Astrocyte of the spinal cord (primary cell): Measurements from ENCODE around the gene AP3B1.
A peak's percentile ranks its signal among the peaks of the same experiment; 100 is the strongest.
"Not testable (repeated sequence)": the region's sequence is repeated elsewhere in the genome, so short reads cannot be mapped to it uniquely, and the experiment has no call there.

ENCODE experiments used
- DNase-seq: peaks from one replicate; pipeline ENCODE4 v3.0.0; 2011; ENCODE audit warnings: low read depth, low spot score
- H3K4me3 ChIP-seq: 2 replicates; pipeline ENCODE4 v1.5.1; 2011; ENCODE audit warnings: low read depth, mild to moderate bottlenecking, low read length, moderate library complexity
- CTCF ChIP-seq: IDR thresholded peaks from 2 replicates; pipeline ENCODE4 v1.5.1; 2012; ENCODE audit warnings: low read depth, mild to moderate bottlenecking, low read length, inconsistent platforms
- in situ Hi-C: cut with HindIII; loops from 2 replicates; pipeline ENCODE4 v1.10.0; 2017; ENCODE audit warnings: low sequenced_read_pairs

The AP3B1 gene

GRCh38 chr5:78178356-78178755, 116.1 kb downstream of the AP3B1 start:
- in situ Hi-C loops = no loop called here
- H3K4me3 ChIP-seq = no peak overlapping the region
- DNase-seq = no peak
- no peak for TF ChIP-seq CTCF

GRCh38 chr5:78170335-78170734, 124.2 kb downstream of the AP3B1 start:
- DNase-seq, H3K4me3 ChIP-seq, in situ Hi-C loops: not testable (repeated sequence)

GRCh38 chr5:78162253-78162862, 132.1 kb downstream of the AP3B1 start:
- in situ Hi-C loops = no loop called here
- no peak overlapping the region for H3K4me3 ChIP-seq
- TF ChIP-seq CTCF = peak; percentile 52
- DNase-seq = peak; percentile 31

- no peak for DNase-seq
- TF ChIP-seq CTCF = no peak
These were observed 137.5 kb downstream of the AP3B1 start for GRCh38 chr5:78157001-78157400.

GRCh38 chr5:78151594-78152271, 142.8 kb downstream of the AP3B1 start:
- no peak for DNase-seq
- in situ Hi-C loops = no loop called here
- TF ChIP-seq CTCF = no peak
- no peak overlapping the region for H3K4me3 ChIP-seq

More at GRCh38 chr5:78157001-78157400, 137.5 kb downstream of the AP3B1 start:
- no peak overlapping the region for H3K4me3 ChIP-seq
- in situ Hi-C loops = no loop called here

- in situ Hi-C loops = no loop called here
- H3K4me3 ChIP-seq = no peak overlapping the region
- TF ChIP-seq CTCF = no peak
- DNase-seq = no peak
These were observed 157.2 kb downstream of the AP3B1 start for GRCh38 chr5:78137290-78137689.

GRCh38 chr5:78133423-78133822, 161.1 kb downstream of the AP3B1 start:
- TF ChIP-seq CTCF = no peak

More at GRCh38 chr5:78133423-78133822, 161.1 kb downstream of the AP3B1 start:
- no peak for DNase-seq
- H3K4me3 ChIP-seq = no peak overlapping the region
- in situ Hi-C loops = no loop called here
